Measurements from ENCODE around the gene DND1.
"Not testable (repeated sequence)": the region's sequence is repeated elsewhere in the genome, so short reads cannot be mapped to it uniquely, and the experiment has no call there.

The DND1 gene

DNA sequence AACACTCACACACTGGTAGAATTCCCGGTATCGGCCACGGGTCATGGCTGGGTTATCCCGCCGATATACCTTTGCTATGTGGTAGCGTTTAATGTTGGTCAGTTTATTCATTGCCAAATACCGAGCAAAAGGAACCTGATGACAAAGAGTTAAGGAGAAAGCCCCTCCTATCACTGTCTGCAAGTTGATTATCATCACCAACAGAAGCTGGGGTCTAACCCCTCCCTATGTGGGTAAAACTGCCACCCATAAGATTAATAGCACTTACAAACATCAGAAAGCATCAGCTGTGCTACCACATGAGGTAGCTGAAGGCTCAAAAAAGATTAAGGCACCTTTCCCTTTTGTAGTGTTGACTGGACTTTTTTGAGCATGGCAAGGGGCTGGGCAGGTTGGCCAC lies 5.6 kb upstream of the DND1 start:
- no peak overlapping the region for H3K4me3 ChIP-seq (ENCODE audit: low read length)
- TF ChIP-seq, protein P1, sequence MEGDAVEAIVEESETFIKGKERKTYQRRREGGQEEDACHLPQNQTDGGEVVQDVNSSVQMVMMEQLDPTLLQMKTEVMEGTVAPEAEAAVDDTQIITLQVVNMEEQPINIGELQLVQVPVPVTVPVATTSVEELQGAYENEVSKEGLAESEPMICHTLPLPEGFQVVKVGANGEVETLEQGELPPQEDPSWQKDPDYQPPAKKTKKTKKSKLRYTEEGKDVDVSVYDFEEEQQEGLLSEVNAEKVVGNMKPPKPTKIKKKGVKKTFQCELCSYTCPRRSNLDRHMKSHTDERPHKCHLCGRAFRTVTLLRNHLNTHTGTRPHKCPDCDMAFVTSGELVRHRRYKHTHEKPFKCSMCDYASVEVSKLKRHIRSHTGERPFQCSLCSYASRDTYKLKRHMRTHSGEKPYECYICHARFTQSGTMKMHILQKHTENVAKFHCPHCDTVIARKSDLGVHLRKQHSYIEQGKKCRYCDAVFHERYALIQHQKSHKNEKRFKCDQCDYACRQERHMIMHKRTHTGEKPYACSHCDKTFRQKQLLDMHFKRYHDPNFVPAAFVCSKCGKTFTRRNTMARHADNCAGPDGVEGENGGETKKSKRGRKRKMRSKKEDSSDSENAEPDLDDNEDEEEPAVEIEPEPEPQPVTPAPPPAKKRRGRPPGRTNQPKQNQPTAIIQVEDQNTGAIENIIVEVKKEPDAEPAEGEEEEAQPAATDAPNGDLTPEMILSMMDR (conservative IDR thresholded peaks at IDR 0.05; ENCODE audit: low read depth, low read length): no peak
- no peak for DNase-seq (ENCODE audit: low read depth)

DNA sequence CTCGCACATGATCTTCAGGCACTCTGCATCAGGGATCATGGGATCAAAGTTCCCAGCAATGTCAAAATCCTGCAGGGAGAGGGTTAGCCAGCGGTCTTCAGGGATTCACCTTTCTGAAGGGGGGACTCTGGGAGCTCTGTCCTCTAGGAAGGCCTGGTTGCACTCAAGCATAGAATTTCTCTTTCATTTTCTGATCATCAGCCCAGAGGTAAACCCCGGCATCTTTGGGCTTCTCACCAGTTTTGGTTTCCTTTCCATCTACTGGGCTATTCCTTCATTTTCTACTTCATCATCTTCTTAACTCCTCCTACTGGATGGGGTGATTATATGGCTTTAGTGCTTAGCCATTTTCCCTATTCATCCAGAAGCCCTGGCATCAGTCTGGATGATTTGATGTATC lies 4.6 kb upstream of the DND1 start:
- H3K4me3 ChIP-seq (ENCODE audit: low read length): no peak overlapping the region
- TF ChIP-seq, protein P1 (conservative IDR thresholded peaks at IDR 0.05; ENCODE audit: low read depth, low read length): no peak
- DNase-seq (ENCODE audit: low read depth): no peak

DNA sequence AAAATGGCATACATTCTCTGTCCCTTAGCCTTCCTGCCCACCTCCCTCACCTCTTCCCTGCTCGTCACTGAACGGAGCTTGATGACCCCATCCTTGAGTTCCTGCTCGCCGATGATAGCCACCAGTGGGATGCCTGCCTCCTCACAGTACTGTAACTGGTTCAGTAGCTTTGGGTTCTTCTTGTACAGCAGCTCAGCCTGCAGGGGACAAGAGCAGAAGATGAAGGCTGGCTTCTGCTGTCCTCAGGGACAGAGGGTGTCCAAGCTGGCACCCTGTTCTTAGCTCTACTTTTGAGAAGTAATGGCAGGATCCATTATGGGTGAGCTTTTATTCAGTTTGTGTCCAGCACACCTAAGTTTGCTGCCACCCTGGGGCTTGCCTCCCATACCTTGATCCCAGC lies 1.3 kb upstream of the DND1 start:
- DNase-seq (ENCODE audit: low read depth): no peak
- no peak overlapping the region for H3K4me3 ChIP-seq (ENCODE audit: low read length)
- TF ChIP-seq, protein P1 (conservative IDR thresholded peaks at IDR 0.05; ENCODE audit: low read depth, low read length): no peak

DNA sequence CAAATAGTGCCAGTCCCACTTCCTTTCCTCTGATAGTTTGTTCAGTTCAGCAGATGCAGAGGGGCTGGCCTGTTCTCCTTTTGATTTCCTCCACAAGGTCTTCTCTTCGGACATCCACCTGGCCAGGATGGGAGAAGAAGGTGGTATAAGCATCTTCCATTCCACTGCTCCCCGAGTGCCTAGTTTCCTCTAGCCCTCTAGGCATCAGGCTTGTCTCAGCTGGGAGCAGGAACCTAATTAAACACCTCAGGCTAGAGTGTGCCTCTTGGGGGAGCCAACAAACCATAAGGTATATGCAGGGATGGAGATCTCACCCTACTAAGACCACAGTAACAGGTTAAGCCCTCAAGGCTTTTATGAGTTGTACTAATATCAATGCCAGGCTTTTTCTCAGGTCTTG lies 835 bp upstream of the DND1 start:
- DNase-seq (ENCODE audit: low read depth): no peak
- TF ChIP-seq, protein P1 (conservative IDR thresholded peaks at IDR 0.05; ENCODE audit: low read depth, low read length): no peak
- no peak overlapping the region for H3K4me3 ChIP-seq (ENCODE audit: low read length)

DNA sequence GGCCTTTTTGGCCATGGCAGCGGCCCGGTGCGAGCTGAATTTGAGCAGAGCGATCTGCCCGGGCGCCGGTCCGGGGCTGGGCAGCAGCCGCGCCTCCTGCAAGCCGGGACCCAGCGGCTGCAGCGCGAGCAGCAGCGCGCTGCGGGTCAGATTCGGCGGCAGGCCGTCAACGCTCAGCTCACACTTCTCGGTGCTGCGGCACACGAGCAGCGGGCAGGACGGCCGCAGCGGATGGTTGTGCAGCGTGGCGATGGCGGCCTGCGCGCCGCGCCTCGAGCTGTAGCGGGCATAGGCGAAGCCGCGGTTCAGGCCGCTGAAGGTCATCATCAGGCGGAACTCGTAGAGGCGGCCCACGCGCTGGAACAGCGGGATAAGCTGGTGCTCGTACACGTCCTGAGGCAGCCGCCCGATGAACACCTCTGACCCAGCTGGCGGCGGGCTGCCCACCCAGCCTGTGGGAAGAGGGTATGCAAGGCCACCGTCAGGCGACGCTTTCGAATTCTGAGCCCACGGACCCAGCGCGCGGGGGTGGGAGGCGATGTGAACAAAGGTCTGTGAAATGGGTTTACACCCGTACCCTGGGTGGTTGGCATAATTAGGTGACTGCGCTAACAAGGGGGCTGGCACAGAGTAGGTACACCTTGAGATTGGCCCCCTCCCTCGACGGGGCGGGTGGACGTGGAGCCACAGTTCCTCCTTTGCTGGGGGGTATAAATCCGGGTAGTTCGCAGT lies 755 bp downstream of the DND1 start:
- TF ChIP-seq, protein P1 (conservative IDR thresholded peaks at IDR 0.05; ENCODE audit: low read depth, low read length): no peak
- H3K4me3 ChIP-seq (ENCODE audit: low read length): no peak overlapping the region
- no peak for DNase-seq (ENCODE audit: low read depth)

DNA sequence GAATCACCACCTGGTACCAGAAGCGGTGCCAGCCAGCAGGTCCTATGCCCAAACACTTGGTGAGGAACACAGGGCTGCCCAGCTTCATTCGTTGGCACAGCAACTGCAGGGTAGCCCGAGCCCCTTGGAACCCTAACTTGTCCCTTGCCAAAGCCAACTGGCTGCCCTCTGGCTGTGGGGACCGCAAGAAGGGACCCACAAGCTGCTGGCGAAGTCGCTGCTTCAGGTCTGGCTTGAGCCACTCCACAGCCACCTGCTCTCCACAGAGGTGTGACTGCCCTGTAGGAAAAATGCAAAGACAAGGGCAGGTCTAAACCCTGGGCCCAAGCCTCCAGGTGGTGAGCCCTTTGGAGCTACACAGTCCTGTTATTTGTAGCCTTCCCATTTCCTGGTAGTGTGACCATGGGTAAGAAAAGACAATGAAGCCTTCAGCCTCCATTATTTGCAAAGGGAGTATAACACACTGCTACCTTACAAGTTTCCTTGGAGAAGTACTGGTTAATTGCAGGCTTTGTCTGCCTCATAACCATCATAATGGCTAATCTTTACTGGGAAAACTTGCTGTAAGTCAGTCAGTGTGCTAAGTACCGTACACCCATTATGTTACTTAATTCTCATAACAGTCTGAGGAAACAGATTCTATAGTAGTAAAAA lies 1.8 kb downstream of the DND1 start:
- no peak for DNase-seq (ENCODE audit: low read depth)

DNA sequence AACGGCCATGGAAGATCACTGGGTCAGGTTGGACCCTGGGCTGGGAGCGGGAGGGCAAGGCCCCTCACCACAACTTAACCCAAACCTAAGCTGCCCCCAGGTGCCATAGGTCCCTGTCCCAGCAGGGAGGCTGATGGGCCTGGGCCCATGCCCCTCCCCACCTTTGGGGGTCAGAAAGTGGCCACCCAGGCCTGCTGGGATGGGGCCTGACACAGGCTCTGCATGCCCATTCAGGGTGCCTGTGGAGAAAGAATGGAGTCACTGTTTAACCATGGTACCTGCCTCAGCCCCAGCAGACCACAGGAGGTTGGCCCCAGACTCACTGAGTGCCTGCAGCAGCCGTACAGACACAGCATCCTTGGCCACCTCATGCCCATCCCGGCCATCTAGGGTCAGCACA lies 2.3 kb downstream of the DND1 start:
- DNase-seq (ENCODE audit: low read depth): not testable (repeated sequence)

More for the DNA sequence above, 1.8 kb downstream of the DND1 start:
- TF ChIP-seq, protein P1 (conservative IDR thresholded peaks at IDR 0.05; ENCODE audit: low read depth, low read length): no peak
- H3K4me3 ChIP-seq (ENCODE audit: low read length): no peak overlapping the region

More for the DNA sequence above, 2.3 kb downstream of the DND1 start:
- not testable (repeated sequence) for H3K4me3 ChIP-seq (ENCODE audit: low read length)

Data from retinal pigment epithelial cell (primary cell).